Measurements from ENCODE around the gene ABCA2.
A peak's percentile ranks its signal among the peaks of the same experiment; 100 is the strongest.

- TF ChIP-seq CTCF (IDR thresholded peaks at IDR 0.05; ENCODE audit: insufficient read depth, low read length, poor library complexity, severe bottlenecking), result no peak
- 0 out of 2 replicates have a peak, but pooled peaks have one; percentile 82 for TF ChIP-seq EZH2phosphoT487 (conservative IDR thresholded peaks at IDR 0.05; ENCODE audit: low read length)
These were observed 17.5 kb upstream of the ABCA2 start for GRCh38 chr9:137045294-137046087.
